OCI-LY1 (cell line): ENCODE results near the gene AR.

ENCODE experiments used
- CTCF ChIP-seq: fragments of 200-600 bp; sonication (generic), shearing (Covaris generic); IDR thresholded peaks from 2 replicates; pipeline ENCODE4 v1.5.1; 2017; ENCODE audit warnings: mild to moderate bottlenecking, antibody characterized with exemption, low read length, moderate library complexity, mixed read lengths
- EZH2 ChIP-seq: fragments of 200-600 bp; sonication (generic), shearing (Covaris generic); IDR thresholded peaks from 2 replicates; pipeline ENCODE4 v1.8.0; 2017; ENCODE audit warnings: borderline replicate concordance, mixed run types, mild to moderate bottlenecking, antibody characterized with exemption, low read length, moderate library complexity, mixed read lengths

GRCh38 chrX:67718926-67719325 lies 175.1 kb downstream of the AR start:
- no peak for TF ChIP-seq CTCF
- no peak for TF ChIP-seq EZH2
